Aorta (tissue), 5 donors: ENCODE measurements around the gene CLEC4A. TPM values are rescaled to one million over a fixed set of nuclear protein-coding genes. Genes with fewer than 3 reads are reported as not detected.
"Not testable (repeated sequence)": the region's sequence is repeated elsewhere in the genome, so short reads cannot be mapped to it uniquely, and the experiment has no call there.

ENCODE experiments used
- ATAC-seq: fragments of 200-7000 bp; cut with Tn5 transposase; one replicate; pipeline ENCODE4 v1.9.1; 2022; ENCODE audit warnings: moderate library complexity; ENCODE audit not compliant: low FRiP score
- DNase-seq, 2 donors: peaks; one replicate each; pipeline ENCODE4 v3.0.0-alpha.2; 2020
- H3K27ac ChIP-seq, 2 donors: one replicate each; pipeline ENCODE4 v1.5.1; 2013; ENCODE audit warnings: low read length in 2 of 2, mild to moderate bottlenecking in 2 of 2, moderate library complexity in 2 of 2, control low read depth in 1 of 2, inconsistent platforms in 1 of 2, low read depth in 1 of 2
- H3K27me3 ChIP-seq, 2 donors: one replicate each; pipeline ENCODE4 v1.6.1; 2013; ENCODE audit warnings: control low read depth in 1 of 2, low read length in 1 of 2, mild to moderate bottlenecking in 1 of 2, moderate library complexity in 1 of 2; ENCODE audit not compliant: insufficient read depth in 2 of 2, control insufficient read depth in 1 of 2
- H3K36me3 ChIP-seq, 2 donors: one replicate each; pipeline ENCODE4 v1.6.1; 2013; ENCODE audit warnings: control low read depth in 1 of 2, low read length in 1 of 2, mild to moderate bottlenecking in 1 of 2; ENCODE audit not compliant: insufficient read depth in 2 of 2, control insufficient read depth in 1 of 2
- H3K4me1 ChIP-seq, 2 donors: one replicate each; pipeline ENCODE4 v1.6.1; 2013; ENCODE audit warnings: low read length in 2 of 2, control low read depth in 1 of 2, mild to moderate bottlenecking in 1 of 2, moderate library complexity in 1 of 2; ENCODE audit not compliant: insufficient read depth in 2 of 2, control insufficient read depth in 1 of 2
- H3K4me3 ChIP-seq, 2 donors: one replicate each; pipeline ENCODE4 v1.5.1; 2013; ENCODE audit warnings: low read length in 2 of 2, control low read depth in 1 of 2, mild to moderate bottlenecking in 1 of 2
- H3K9me3 ChIP-seq: one replicate; pipeline ENCODE4 v1.6.1; 2013; ENCODE audit warnings: mild to moderate bottlenecking, low read length; ENCODE audit not compliant: control insufficient read depth
- WGBS, 2 donors: extraction: QIAGEN DNeasy Blood & Tissue Kit; methylation state at CpG; one replicate each; pipeline ENCODE4 v1.1.7; 2013; 5-methylcytosine and 5-hydroxymethylcytosine counted together
- intact Hi-C, 2 donors: fragments of 100-400 bp; cut with DNase I; formaldehyde crosslinking; loops; one replicate each; pipeline versions ENCODE4 v1.14.2 to v1.15.0; 2022
- polyA plus RNA-seq, 2 donors: library from polyadenylated mRNA; stranded (reverse); fragments of 200-250 nt; gene quantifications; one replicate each; pipeline ENCODE4 v1.2.3, GENCODE V29; 2013
- total RNA-seq, 2 donors: library from RNA; stranded (reverse); fragmentation: NEBNext Ultra II Directional; extraction: Animal tissue kit (Norgen Biotek cat#: 25700); gene quantifications; one replicate each; pipeline ENCODE4 v1.2.1, GENCODE V29; 2021
- donor health status: healthy with polysubstance abuse.
- donor health status: Bipolar disorder and iron deficiency.
- donor health status: DM: no; HTN: no; CAD: no.
- donor health status: DM: no; HTN: no; CAD: no.
- donor health status: DM: yes; HTN: yes; CAD: no.

Gene CLEC4A
- total and polyA plus RNA-seq, 4 donors, result 3.0 to 8.4 (median 4.5) TPM

GRCh38 chr12:8108808-8109398 lies 14.5 kb upstream of the CLEC4A start:
- DNase-seq (peak; percentile 81 to 87), ATAC-seq (peak; percentile 89)
- H3K4me1 ChIP-seq, result no peaks in the 10 kb centered on the region
- H3K27ac ChIP-seq, result no peak overlapping the region
- H3K36me3 ChIP-seq, result no peaks in the 10 kb centered on the region
- intact Hi-C loops, result loop anchor here (2.0 to 5.0 kb wide), 2 partner anchors 128 kb away; no protein-coding TSS in a partner anchor
- H3K27me3 ChIP-seq, result no peaks in the 10 kb centered on the region
- no peaks in the 10 kb centered on the region for H3K9me3 ChIP-seq
- 0 to 2% methylated on average over 3 of the region's 3 CpGs for WGBS, 2 donors
- H3K4me3 ChIP-seq, result no peak overlapping the region

GRCh38 chr12:8113117-8113516 lies 10.3 kb upstream of the CLEC4A start:
- DNase-seq, H3K4me1 ChIP-seq, ATAC-seq, H3K9me3 ChIP-seq, H3K4me3 ChIP-seq, H3K27me3 ChIP-seq, H3K27ac ChIP-seq, intact Hi-C loops, H3K36me3 ChIP-seq: not testable (repeated sequence)
- 95% methylated on average over 4 of the region's 4 CpGs for WGBS, 2 donors

GRCh38 chr12:8120072-8120713 lies 3.2 kb upstream of the CLEC4A start:
- Histone ChIP-seq H3K4me3 (no peak overlapping the region), H3K27ac (no peak overlapping the region), H3K4me1 (no peaks in the 10 kb centered on the region), H3K9me3 (no peaks in the 10 kb centered on the region), H3K27me3 (no peaks in the 10 kb centered on the region), H3K36me3 (no peaks in the 10 kb centered on the region)
- WGBS, 2 donors, result 89 to 94% methylated on average over 4 of the region's 4 CpGs
- no peak for DNase-seq
- intact Hi-C loops, result no loop called here
- ATAC-seq, result no peak

DNA sequence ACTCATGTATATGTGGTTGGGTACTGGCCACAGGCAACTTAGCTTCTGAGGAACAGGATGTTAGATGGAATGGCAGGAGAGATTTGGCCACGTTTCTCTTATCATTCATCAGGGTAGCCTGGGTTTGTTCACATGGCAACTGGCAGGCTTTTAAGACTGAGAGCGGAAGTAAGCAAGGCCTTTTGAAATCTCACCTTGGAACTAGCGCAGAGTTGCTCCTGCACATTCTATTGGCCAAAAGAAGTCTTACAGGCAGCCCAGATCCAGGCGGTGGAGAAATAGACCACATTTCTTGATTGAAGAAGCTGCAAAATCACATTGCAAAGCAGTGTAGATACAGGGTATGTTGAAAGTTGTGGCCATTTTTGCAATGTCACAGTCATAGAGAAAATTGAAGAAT lies 3.7 kb downstream of the CLEC4A start:
- H3K4me3 ChIP-seq, result no peak overlapping the region
- 77 to 78% methylated on average over 4 of the region's 4 CpGs for WGBS, 2 donors
- H3K9me3 ChIP-seq, result no peaks in the 10 kb centered on the region
- ATAC-seq (no peak), DNase-seq (no peak)
- intact Hi-C loops, result no loop called here
- H3K27me3 ChIP-seq, result no peaks in the 10 kb centered on the region
- no peak overlapping the region for H3K27ac ChIP-seq
- peaks cover 0 to 6% of the 10 kb centered on the region in 2 donors for H3K36me3 ChIP-seq
- H3K4me1 ChIP-seq, result no peaks in the 10 kb centered on the region

DNA sequence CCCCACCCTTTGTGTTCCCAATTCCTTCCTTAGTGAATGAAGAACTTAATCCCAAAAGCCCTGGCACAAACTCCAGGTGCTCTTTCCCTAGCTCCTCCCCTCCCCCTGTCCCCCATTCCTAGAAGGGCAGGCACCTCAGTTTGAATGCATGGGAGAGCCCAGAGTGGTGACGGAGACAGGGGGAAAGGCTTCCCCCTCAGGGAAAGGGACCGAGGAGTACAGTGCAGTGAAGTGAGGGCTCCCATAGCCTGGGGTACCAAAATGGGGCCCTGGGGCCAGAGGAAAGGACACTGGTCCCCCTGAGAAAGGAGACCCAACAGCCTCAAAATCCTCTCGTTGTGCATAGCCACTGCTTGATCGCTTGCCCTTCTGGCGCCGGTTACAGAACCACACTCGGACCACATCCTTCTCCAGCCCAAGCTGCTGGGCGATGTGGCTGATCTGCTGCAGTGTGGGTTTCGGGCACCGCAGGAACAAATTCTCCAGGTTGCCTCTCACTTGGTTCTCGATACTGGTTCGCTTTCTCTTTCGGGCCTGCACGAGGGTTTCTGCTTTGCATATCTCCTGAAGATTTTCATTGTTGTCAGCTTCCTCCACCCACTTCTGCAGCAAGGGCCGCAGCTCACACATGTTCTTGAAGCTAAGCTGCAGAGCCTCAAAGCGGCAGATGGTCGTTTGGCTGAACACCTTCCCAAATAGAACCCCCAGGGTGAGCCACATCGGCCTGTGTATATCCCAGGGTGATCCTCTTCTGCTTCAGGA lies 10.4 kb downstream of the CLEC4A start:
- H3K4me1 ChIP-seq, ATAC-seq, DNase-seq, H3K27ac ChIP-seq, H3K4me3 ChIP-seq, H3K36me3 ChIP-seq, H3K27me3 ChIP-seq, H3K9me3 ChIP-seq, intact Hi-C loops: not testable (repeated sequence)
- 93 to 95% methylated on average over 15 of the region's 18 CpGs for WGBS, 2 donors

DNA sequence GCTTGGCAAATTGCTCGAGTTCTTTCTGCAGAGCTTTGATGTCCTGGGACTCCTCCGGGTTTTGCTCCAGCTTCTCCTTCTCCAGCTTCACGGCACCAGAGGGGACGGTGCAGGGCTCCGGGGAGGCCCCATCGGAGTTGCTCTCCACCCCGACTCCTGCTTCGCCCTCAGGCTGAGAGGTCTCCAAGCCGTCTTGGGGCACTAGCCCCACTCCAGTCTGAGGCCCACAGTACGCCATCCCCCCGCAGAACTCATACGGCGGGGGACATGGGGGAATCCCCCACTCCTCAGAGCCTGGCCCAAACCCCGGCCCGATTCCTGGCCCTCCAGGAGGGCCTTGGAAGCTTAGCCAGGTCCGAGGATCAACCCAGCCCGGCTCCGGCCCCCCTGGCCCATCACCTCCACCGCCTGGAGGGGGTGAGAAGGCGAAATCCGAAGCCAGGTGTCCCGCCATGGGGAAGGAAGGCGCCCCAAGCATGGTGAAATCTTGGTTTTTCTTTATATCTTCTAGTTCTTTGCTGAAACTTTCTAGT lies 11.0 kb downstream of the CLEC4A start:
- 92 to 96% methylated on average over 22 to 23 of the region's 23 CpGs for WGBS, 2 donors
- not testable (repeated sequence) for DNase-seq

GRCh38 chr12:8141647-8142046 lies 18.2 kb downstream of the CLEC4A start:
- H3K27ac ChIP-seq, H3K4me3 ChIP-seq, H3K36me3 ChIP-seq, H3K9me3 ChIP-seq, H3K27me3 ChIP-seq, intact Hi-C loops, DNase-seq, H3K4me1 ChIP-seq, ATAC-seq: not testable (repeated sequence)
- 66 to 67% methylated on average over 8 of the region's 8 CpGs for WGBS, 2 donors

More for the DNA sequence above, 11.0 kb downstream of the CLEC4A start:
- H3K4me1 ChIP-seq, H3K27me3 ChIP-seq, H3K9me3 ChIP-seq, H3K4me3 ChIP-seq, H3K27ac ChIP-seq, intact Hi-C loops, ATAC-seq, H3K36me3 ChIP-seq: not testable (repeated sequence)

DNA sequence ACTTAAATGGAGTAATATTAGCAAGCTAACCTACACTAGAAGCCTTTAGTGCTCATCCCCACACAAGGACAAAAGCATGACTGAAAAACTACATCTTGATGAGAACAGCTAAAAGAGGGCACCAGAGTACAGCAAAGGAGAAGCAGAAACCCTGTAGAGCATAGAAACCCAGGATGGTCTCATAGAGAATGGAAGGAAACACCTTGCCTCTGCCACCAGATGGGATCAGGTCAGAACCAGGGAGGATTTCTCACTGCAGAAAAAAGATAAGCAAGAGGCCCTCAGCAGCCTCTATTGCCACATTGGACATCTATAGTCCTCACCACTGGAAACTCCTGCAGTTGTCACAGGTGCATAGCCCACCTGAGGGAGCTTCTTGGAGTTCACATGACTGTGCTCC lies 19.8 kb downstream of the CLEC4A start:
- no peaks in the 10 kb centered on the region for H3K36me3 ChIP-seq
- no peaks in the 10 kb centered on the region for H3K27me3 ChIP-seq
- no peak overlapping the region for H3K4me3 ChIP-seq
- no peak for ATAC-seq
- no peak for DNase-seq
- intact Hi-C loops, result no loop called here
- H3K9me3 ChIP-seq, result no peaks in the 10 kb centered on the region
- H3K4me1 ChIP-seq, result no peaks in the 10 kb centered on the region
- no peak overlapping the region for H3K27ac ChIP-seq
